ENCODE results near the gene LGALSL.

Gene LGALSL

GRCh38 chr2:64502860-64503259, 48.9 kb downstream of the LGALSL start:
- no peak for DNase-seq

GRCh38 chr2:64504774-64505720, 51.1 kb downstream of the LGALSL start:
- DNase-seq = no peak

GRCh38 chr2:64506686-64507085, 52.7 kb downstream of the LGALSL start:
- no peak for DNase-seq

Data from CD4-positive, alpha-beta T cell treated with Interleukin-4 for 1 hour (primary cell).